ENCODE measurements around the gene OR10H3. TPM values are rescaled to one million over a fixed set of nuclear protein-coding genes. Genes with fewer than 3 reads are reported as not detected.
"Not testable (repeated sequence)": the region's sequence is repeated elsewhere in the genome, so short reads cannot be mapped to it uniquely, and the experiment has no call there.

Gene OR10H3
- total RNA-seq, 1 experiment from 2014 or later: not detected

GRCh38 chr19:15782211-15782610 lies 44.4 kb downstream of the OR10H3 start:
- Histone ChIP-seq H3K4me3 (replicated peaks in 1 of 2; ENCODE audit: low read depth in 1 of 2, low read length in 2 of 2) (no peak overlapping the region), H3K9me2 (ENCODE audit: insufficient read depth) (no peaks in the 10 kb centered on the region), H3K9ac (ENCODE audit: low read length) (no peak overlapping the region), H4K20me1 (ENCODE audit: insufficient read depth) (no peaks in the 10 kb centered on the region), H3K27me3 (ENCODE audit: insufficient read depth, low read length) (peaks cover 4% of the 10 kb centered on the region; the same call in 1 of the 2 replicates), H3K36me3 (ENCODE audit: control insufficient read depth in 1 of 2, insufficient read depth in 2 of 2, low read length in 2 of 2) (no peaks in the 10 kb centered on the region), H3K9me3 (ENCODE audit: control insufficient read depth in 1 of 2, insufficient read depth in 1 of 2, low read depth in 1 of 2, low read length in 2 of 2) (no peaks in the 10 kb centered on the region), H3K79me2 (ENCODE audit: insufficient read depth, low read length) (no peaks in the 10 kb centered on the region), H3K27ac (ENCODE audit: low read depth, low read length) (no peak overlapping the region), H3K4me2 (ENCODE audit: low read length) (no peak overlapping the region), H2AFZ (ENCODE audit: low read depth, low read length, poor library complexity, severe bottlenecking) (no peak overlapping the region), H3K4me1 (ENCODE audit: control insufficient read depth in 1 of 2, insufficient read depth in 2 of 2, low read length in 2 of 2) (peaks cover 9 to 14% of the 10 kb centered on the region in 2 experiments; a peak in 3 of 4 replicates)
- TF ChIP-seq ZBTB33 (IDR thresholded peaks at IDR 0.05; ENCODE audit: extremely low read depth, insufficient replicate concordance, low read length) (no peak), RAD21 (IDR thresholded peaks at IDR 0.05; ENCODE audit: low read depth) (no peak), CTCF (IDR thresholded peaks at IDR 0.05 in 2 of 3, conservative IDR thresholded peaks at IDR 0.05 in 1 of 3; ENCODE audit: borderline replicate concordance in 1 of 3, insufficient read depth in 1 of 3, low read depth in 2 of 3, low read length in 2 of 3) (no peak), REST (IDR thresholded peaks at IDR 0.05; ENCODE audit: low read depth) (no peak), SIN3A (IDR thresholded peaks at IDR 0.05; ENCODE audit: low read depth) (no peak), SRF (IDR thresholded peaks at IDR 0.05; ENCODE audit: low read depth) (no peak), EZH2phosphoT487 (IDR thresholded peaks at IDR 0.05; ENCODE audit: borderline replicate concordance) (no peak), ATF3 (IDR thresholded peaks at IDR 0.05) (no peak), YY1 (IDR thresholded peaks at IDR 0.05; ENCODE audit: extremely low read depth, insufficient replicate concordance, low read depth, low read length) (no peak), ZNF274 (IDR thresholded peaks at IDR 0.05; ENCODE audit: low read depth, low read length) (no peak), POLR2AphosphoS5 (IDR thresholded peaks at IDR 0.05; ENCODE audit: low read depth, low read length) (no peak), CEBPB (IDR thresholded peaks at IDR 0.05; ENCODE audit: low read depth) (no peak)
- ChIA-PET POLR2A (no interaction called here), CTCF (no interaction called here), RAD21 (ENCODE audit: low non-redundant PET in 1 of 2, low total read pairs in 2 of 2, uncharacterized antibody in 2 of 2, unreplicated experiment in 2 of 2) (no interaction called here)
- intact Hi-C loops (cut with micrococcal nuclease): no loop called here
- ATAC-seq (no peak), DNase-seq (ENCODE audit: low read depth, low spot score) (no peak)
- no TSS peak for BruUV-seq (replicated peaks)

GRCh38 chr19:15782896-15783295 lies 45.1 kb downstream of the OR10H3 start:
- H3K79me2 ChIP-seq (ENCODE audit: insufficient read depth, low read length); POLR2A ChIA-PET; H3K27ac ChIP-seq (ENCODE audit: low read depth, low read length); CTCF ChIA-PET; BruUV-seq (replicated peaks); H3K9me2 ChIP-seq (ENCODE audit: insufficient read depth); H4K20me1 ChIP-seq (ENCODE audit: insufficient read depth); H3K4me2 ChIP-seq (ENCODE audit: low read length); H3K4me3 ChIP-seq (replicated peaks in 1 of 2; ENCODE audit: low read depth in 1 of 2, low read length in 2 of 2); H2AFZ ChIP-seq (ENCODE audit: low read depth, low read length, poor library complexity, severe bottlenecking); H3K27me3 ChIP-seq (ENCODE audit: insufficient read depth, low read length); H3K9me3 ChIP-seq (ENCODE audit: control insufficient read depth in 1 of 2, insufficient read depth in 1 of 2, low read depth in 1 of 2, low read length in 2 of 2); H3K9ac ChIP-seq (ENCODE audit: low read length); ATAC-seq; DNase-seq (ENCODE audit: low read depth, low spot score); intact Hi-C loops (cut with micrococcal nuclease); RAD21 ChIA-PET (ENCODE audit: low non-redundant PET in 1 of 2, low total read pairs in 2 of 2, uncharacterized antibody in 2 of 2, unreplicated experiment in 2 of 2); H3K36me3 ChIP-seq (ENCODE audit: control insufficient read depth in 1 of 2, insufficient read depth in 2 of 2, low read length in 2 of 2): not testable (repeated sequence)
- H3K4me1 ChIP-seq (ENCODE audit: control insufficient read depth in 1 of 2, insufficient read depth in 2 of 2, low read length in 2 of 2): peaks cover 9 to 14% of the 10 kb centered on the region in 2 experiments; a peak in 3 of 4 replicates
